H1 (cell line): ENCODE data around the gene FLRT3. TPM values are rescaled to one million over a fixed set of nuclear protein-coding genes. Genes with fewer than 3 reads are reported as not detected.

ENCODE experiments used
- CTCF ChIA-PET: fragments of 300-600 bp; sonication (Branson Sonifier 250); formaldehyde crosslinking; loops from one replicate; lab custom pipeline; 2021; ENCODE audit not compliant: partially characterized antibody; lab: Charles Lee
- POLR2A ChIA-PET: fragments of 300-600 bp; sonication (Branson Sonifier 250); formaldehyde crosslinking; loops from one replicate; lab custom pipeline; 2021; ENCODE audit warnings: inconsistent platforms; ENCODE audit not compliant: partially characterized antibody; lab: Charles Lee
- DNase-seq, 2 experiments: peaks; one replicate each; pipeline versions ENCODE4 v3.0.0 to v3.0.0-alpha.2; 2010 to 2022; ENCODE audit warnings: low spot score in 2 of 2, low read depth in 1 of 2, mixed read lengths in 1 of 2
- FAIRE-seq: peaks from 2 replicates; lab custom pipeline; 2011; peaks lifted over from hg19 to GRCh38; lab: Jason Lieb, UNC
- H2AFZ ChIP-seq: 2 replicates; pipeline ENCODE4 v1.8.1; 2012; ENCODE audit warnings: low read length, inconsistent platforms
- H2AK5ac ChIP-seq: 2 replicates; pipeline ENCODE4 v1.6.1; 2013; ENCODE audit warnings: low read depth, low read length
- H2BK120ac ChIP-seq: replicated peaks from 2 replicates; pipeline ENCODE3; 2013; ENCODE audit warnings: low read depth, low read length, inconsistent platforms
- H2BK12ac ChIP-seq: 2 replicates; pipeline ENCODE4 v1.6.1; 2013; ENCODE audit warnings: low read depth, low read length
- H2BK15ac ChIP-seq: 2 replicates; pipeline ENCODE4 v1.6.1; 2013; ENCODE audit warnings: low read length
- H2BK20ac ChIP-seq: 2 replicates; pipeline ENCODE4 v1.6.1; 2013; ENCODE audit warnings: low read length
- H2BK5ac ChIP-seq: 2 replicates; pipeline ENCODE4 v1.6.1; 2013; ENCODE audit warnings: low read depth, low read length
- H3K14ac ChIP-seq: 2 replicates; pipeline ENCODE4 v1.6.1; 2013; ENCODE audit warnings: inconsistent platforms; ENCODE audit not compliant: insufficient read length
- H3K18ac ChIP-seq: 2 replicates; pipeline ENCODE4 v1.6.1; 2013; ENCODE audit warnings: low read length; ENCODE audit errors: extremely low read depth
- H3K23ac ChIP-seq: 2 replicates; pipeline ENCODE4 v1.6.1; 2013; ENCODE audit warnings: inconsistent platforms; ENCODE audit not compliant: insufficient read length
- H3K23me2 ChIP-seq: 2 replicates; pipeline ENCODE4 v1.6.1; 2013; ENCODE audit warnings: low read depth, low read length
- H3K27ac ChIP-seq: 2 replicates; pipeline ENCODE4 v1.6.1; 2011; ENCODE audit warnings: low read depth, low read length, inconsistent platforms
- H3K27me3 ChIP-seq, 4 experiments: replicated peaks in 1 of 4; 1 replicate in 1 of 4; 2 replicates in 3 of 4; pipeline versions ENCODE4 v1.6.1 to v1.8.1; 2011 to 2013; ENCODE audit warnings: low read length in 3 of 4, mild to moderate bottlenecking in 3 of 4, inconsistent platforms in 2 of 4, mixed read lengths in 2 of 4, moderate library complexity in 1 of 4; ENCODE audit not compliant: control insufficient read depth in 3 of 4, insufficient read depth in 3 of 4; ENCODE audit errors: extremely low read depth in 1 of 4
- H3K36me3 ChIP-seq, 4 experiments: 2 replicates each; pipeline versions ENCODE4 v1.6.1 to v1.8.1; 2011 to 2013; ENCODE audit warnings: mild to moderate bottlenecking in 4 of 4, low read length in 3 of 4, moderate library complexity in 2 of 4, control low read depth in 1 of 4, inconsistent platforms in 1 of 4; ENCODE audit not compliant: insufficient read depth in 4 of 4, control insufficient read depth in 2 of 4
- H3K4ac ChIP-seq: replicated peaks from 2 replicates; pipeline ENCODE3; 2013; ENCODE audit warnings: low read length, low read depth, mixed read lengths, inconsistent platforms; ENCODE audit not compliant: insufficient read length
- H3K4me1 ChIP-seq, 4 experiments: replicated peaks in 1 of 4; 1 replicate in 1 of 4; 2 replicates in 3 of 4; pipeline versions ENCODE4 v1.6.1 to v1.8.1; 2011 to 2013; ENCODE audit warnings: low read length in 3 of 4, inconsistent platforms in 2 of 4, mixed read lengths in 1 of 4; ENCODE audit not compliant: insufficient read depth in 4 of 4, control insufficient read depth in 3 of 4
- H3K4me2 ChIP-seq, 2 experiments: 2 replicates each; pipeline versions ENCODE4 v1.6.1 to v1.8.1; 2011 to 2013; ENCODE audit warnings: low read depth in 2 of 2, low read length in 2 of 2, control low read depth in 1 of 2, inconsistent platforms in 1 of 2, mild to moderate bottlenecking in 1 of 2; ENCODE audit not compliant: insufficient read depth in 1 of 2
- H3K4me3 ChIP-seq, 4 experiments: fragments of 200-600, 300-600 bp in 1 of 4; sonication (generic), shearing (Covaris generic), sonication (Bioruptor Twin) in 1 of 4; 2 replicates each; pipeline versions ENCODE4 v1.5.1 to v1.8.1; 2011 to 2016; ENCODE audit warnings: low read length in 4 of 4, low read depth in 3 of 4, control low read depth in 2 of 4, inconsistent platforms in 2 of 4, mild to moderate bottlenecking in 2 of 4, mixed read lengths in 1 of 4, moderate library complexity in 1 of 4; ENCODE audit not compliant: insufficient read depth in 2 of 4; ENCODE audit errors: extremely low read depth in 1 of 4
- H3K56ac ChIP-seq: replicated peaks from 2 replicates; pipeline ENCODE3; 2013; ENCODE audit warnings: low read depth, mild to moderate bottlenecking, mixed read lengths, low read length, inconsistent platforms; ENCODE audit not compliant: insufficient read length
- H3K79me1 ChIP-seq: 2 replicates; pipeline ENCODE4 v1.6.1; 2013; ENCODE audit warnings: low read depth, low read length, control low read depth
- H3K79me2 ChIP-seq, 2 experiments: 2 replicates each; pipeline versions ENCODE4 v1.6.1 to v1.8.1; 2012 to 2013; ENCODE audit warnings: low read length in 2 of 2, mild to moderate bottlenecking in 2 of 2, inconsistent platforms in 1 of 2; ENCODE audit not compliant: insufficient read depth in 2 of 2, control insufficient read depth in 1 of 2
- H3K9ac ChIP-seq, 4 experiments: replicated peaks in 1 of 4; 1 replicate in 1 of 4; 2 replicates in 3 of 4; pipeline versions ENCODE4 v1.6.1 to v1.8.1; 2011 to 2013; ENCODE audit warnings: low read depth in 3 of 4, low read length in 3 of 4, control low read depth in 2 of 4, mild to moderate bottlenecking in 2 of 4, moderate library complexity in 2 of 4, inconsistent platforms in 1 of 4; ENCODE audit errors: extremely low read depth in 1 of 4
- H3K9me3 ChIP-seq, 2 experiments: 2 replicates each; pipeline versions ENCODE4 v1.6.1 to v1.8.1; 2012 to 2013; ENCODE audit warnings: mild to moderate bottlenecking in 2 of 2, moderate library complexity in 2 of 2, control low read depth in 1 of 2, inconsistent platforms in 1 of 2, low read depth in 1 of 2, low read length in 1 of 2, mixed read lengths in 1 of 2; ENCODE audit not compliant: insufficient read depth in 2 of 2
- H4K20me1 ChIP-seq, 2 experiments: replicated peaks in 1 of 2; 2 replicates each; pipeline versions ENCODE3 to v1.8.1; 2011 to 2013; ENCODE audit warnings: inconsistent platforms in 2 of 2, low read length in 2 of 2, mild to moderate bottlenecking in 1 of 2; ENCODE audit not compliant: insufficient read depth in 2 of 2, control insufficient read depth in 1 of 2
- H4K5ac ChIP-seq: 2 replicates; pipeline ENCODE4 v1.6.1; 2013; ENCODE audit warnings: low read length, low read depth, mixed read lengths, inconsistent platforms; ENCODE audit not compliant: insufficient read length
- H4K8ac ChIP-seq: 2 replicates; pipeline ENCODE4 v1.8.0; 2013; ENCODE audit warnings: mild to moderate bottlenecking, moderate library complexity, low read length, inconsistent platforms; ENCODE audit not compliant: insufficient read depth; ENCODE audit errors: extremely low read depth
- H4K91ac ChIP-seq: replicated peaks from 2 replicates; pipeline ENCODE3; 2013; ENCODE audit warnings: low read length, mixed read lengths, inconsistent platforms; ENCODE audit not compliant: insufficient read length
- CREB1 ChIP-seq: IDR thresholded peaks from 2 replicates; pipeline ENCODE4 v1.6.1; 2012; ENCODE audit warnings: inconsistent platforms
- EZH2 ChIP-seq: fragments of 200-600 bp; sonication (generic); IDR thresholded peaks from 2 replicates; pipeline ENCODE4 v1.7.1; 2012; ENCODE audit warnings: low read depth, mild to moderate bottlenecking, moderate library complexity, low read length, inconsistent platforms; ENCODE audit not compliant: severe bottlenecking
- POLR2AphosphoS5 ChIP-seq: IDR thresholded peaks from 2 replicates; pipeline ENCODE4 v1.6.1; 2011; ENCODE audit warnings: low read depth, low read length
- SP2 ChIP-seq: IDR thresholded peaks from 2 replicates; pipeline ENCODE4 v1.6.1; 2012; ENCODE audit warnings: mild to moderate bottlenecking, low read length, inconsistent platforms
- SRF ChIP-seq: IDR thresholded peaks from 2 replicates; pipeline ENCODE4 v1.6.1; 2011; ENCODE audit warnings: mild to moderate bottlenecking, low read depth, low read length, moderate library complexity
- TCF12 ChIP-seq: IDR thresholded peaks from 2 replicates; pipeline ENCODE4 v1.6.1; 2011; ENCODE audit warnings: low read depth, mild to moderate bottlenecking, low read length
- YY1 ChIP-seq: IDR thresholded peaks from 2 replicates; pipeline ENCODE4 v1.6.1; 2011; ENCODE audit warnings: low read depth, mild to moderate bottlenecking, low read length
- ZNF274 ChIP-seq: IDR thresholded peaks from 2 replicates; pipeline ENCODE4 v1.7.0; 2012; ENCODE audit warnings: low read length, borderline replicate concordance; ENCODE audit errors: extremely low read depth
- polyA plus RNA-seq, 7 experiments: library from polyadenylated mRNA; depleted of rRNA in 3 of 7; stranded (reverse) in 5 of 7; unstranded in 2 of 7; fragments of >200 nt in 5 of 7; fragments of 200-250 nt in 2 of 7; gene quantifications; 1 replicate in 5 of 7; 2 replicates in 1 of 7; 4 replicates in 1 of 7; pipeline versions ENCODE4 v1.2.1 to v1.2.3, GENCODE V29; 2011 to 2013; ENCODE audit warnings: missing spikeins in 2 of 7, mixed read lengths in 2 of 7
- total RNA-seq: library from RNA; stranded (reverse); fragmentation: NEBNext Ultra II Directional; extraction: Animal tissue kit (Norgen Biotek cat#: 25700); gene quantifications from 2 replicates; pipeline ENCODE4 v1.2.1, GENCODE V29; 2021
- TF ChIP-seq, protein P1 (sequence below): IDR thresholded peaks from 2 replicates; pipeline ENCODE4 v1.6.1; 2011; ENCODE audit warnings: low read length, improper control_type of control experiment
- TF ChIP-seq, protein P2 (sequence below): IDR thresholded peaks from 2 replicates; pipeline ENCODE4 v1.6.1; 2012; ENCODE audit warnings: inconsistent platforms

Gene FLRT3
- total and polyA plus RNA-seq, 2 of the 8 experiments (the other 6 are each of a cell fraction or from before 2014, with no cell fraction given) = 0.35 to 0.41 TPM

DNA sequence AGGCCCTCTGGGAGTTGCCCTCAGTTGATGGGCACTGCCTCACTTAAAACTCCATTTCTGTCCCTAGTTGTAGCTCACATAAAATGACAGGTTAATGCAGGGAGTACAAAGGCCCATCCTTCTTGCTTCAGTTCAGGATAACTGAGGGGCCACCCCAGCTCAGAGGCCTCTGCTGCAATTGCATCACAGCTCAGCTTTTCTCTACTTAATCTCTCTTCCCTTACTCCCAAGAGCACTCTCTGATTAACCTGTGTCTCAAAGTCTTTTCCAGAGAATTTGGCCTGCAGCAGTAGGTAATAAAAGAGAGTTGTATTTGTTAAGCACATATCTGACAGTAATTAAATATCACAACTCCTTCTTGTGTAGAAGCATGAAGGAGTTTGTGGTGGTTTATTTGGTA is 40.9 kb upstream of the FLRT3 start:
- DNase-seq = no peak
- no peaks in the 10 kb centered on the region for H4K20me1 ChIP-seq
- no peak overlapping the region for H4K5ac ChIP-seq
- no peak overlapping the region for H2AK5ac ChIP-seq
- no peak overlapping the region for H3K56ac ChIP-seq
- H3K9ac ChIP-seq = no peak overlapping the region
- no peak overlapping the region for H2BK5ac ChIP-seq
- H2AFZ ChIP-seq = no peak overlapping the region
- H3K79me2 ChIP-seq = no peaks in the 10 kb centered on the region
- H2BK15ac ChIP-seq = no peak overlapping the region
- no peak overlapping the region for H2BK12ac ChIP-seq
- no peak overlapping the region for H3K18ac ChIP-seq
- CTCF ChIA-PET = interaction anchor here (1.5 kb wide), 1 partner anchor 41 kb away, joined by 4 read pairs; the partner anchor contains the start of gene FLRT3
- no peak overlapping the region for H3K4me2 ChIP-seq
- POLR2A ChIA-PET = no interaction called here
- H4K91ac ChIP-seq = no peak overlapping the region
- no peaks in the 10 kb centered on the region for H3K27me3 ChIP-seq
- H3K23me2 ChIP-seq = no peaks in the 10 kb centered on the region
- H3K9me3 ChIP-seq = no peaks in the 10 kb centered on the region
- H2BK20ac ChIP-seq = no peak overlapping the region
- no peak overlapping the region for H3K14ac ChIP-seq
- no peak overlapping the region for H4K8ac ChIP-seq
- no peak overlapping the region for H2BK120ac ChIP-seq
- no peak for FAIRE-seq
- no peak overlapping the region for H3K4me3 ChIP-seq
- H3K79me1 ChIP-seq = no peaks in the 10 kb centered on the region
- H3K36me3 ChIP-seq = no peaks in the 10 kb centered on the region
- peaks cover 0 to 2% (median under 1%) of the 10 kb centered on the region in 4 experiments; a peak in 3 of 7 replicates for H3K4me1 ChIP-seq
- no peak overlapping the region for H3K27ac ChIP-seq
- no peak overlapping the region for H3K4ac ChIP-seq
- H3K23ac ChIP-seq = no peak overlapping the region
- no peak for TF ChIP-seq EZH2
- TF ChIP-seq, protein P1, sequence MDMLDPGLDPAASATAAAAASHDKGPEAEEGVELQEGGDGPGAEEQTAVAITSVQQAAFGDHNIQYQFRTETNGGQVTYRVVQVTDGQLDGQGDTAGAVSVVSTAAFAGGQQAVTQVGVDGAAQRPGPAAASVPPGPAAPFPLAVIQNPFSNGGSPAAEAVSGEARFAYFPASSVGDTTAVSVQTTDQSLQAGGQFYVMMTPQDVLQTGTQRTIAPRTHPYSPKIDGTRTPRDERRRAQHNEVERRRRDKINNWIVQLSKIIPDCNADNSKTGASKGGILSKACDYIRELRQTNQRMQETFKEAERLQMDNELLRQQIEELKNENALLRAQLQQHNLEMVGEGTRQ = no peak
- TF ChIP-seq, protein P2, sequence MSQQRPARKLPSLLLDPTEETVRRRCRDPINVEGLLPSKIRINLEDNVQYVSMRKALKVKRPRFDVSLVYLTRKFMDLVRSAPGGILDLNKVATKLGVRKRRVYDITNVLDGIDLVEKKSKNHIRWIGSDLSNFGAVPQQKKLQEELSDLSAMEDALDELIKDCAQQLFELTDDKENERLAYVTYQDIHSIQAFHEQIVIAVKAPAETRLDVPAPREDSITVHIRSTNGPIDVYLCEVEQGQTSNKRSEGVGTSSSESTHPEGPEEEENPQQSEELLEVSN = no peak
- TF ChIP-seq ZNF274 = no peak
- TF ChIP-seq TCF12 = no peak
- TF ChIP-seq POLR2AphosphoS5 = no peak
- TF ChIP-seq SRF = no peak
- TF ChIP-seq SP2 = no peak
- TF ChIP-seq YY1 = no peak
- no peak for TF ChIP-seq CREB1
